HepG2 (cell line): ENCODE results near the gene ZNF75A. TPM values are rescaled to one million over a fixed set of nuclear protein-coding genes. Genes with fewer than 3 reads are reported as not detected.

ENCODE experiments used
- ATAC-seq: fragments of 200-7000 bp; cut with Tn5 transposase; 3 replicates; pipeline ENCODE4 v1.9.1; 2020; ENCODE audit warnings: mild to moderate bottlenecking, moderate library complexity
- BruUV-seq: library from RNA; stranded (reverse); fragments of 400-500 nt; replicated peaks from 2 replicates; lab custom pipeline; 2021; lab: Mats Ljungman, UMichigan
- CTCF ChIA-PET: fragments of 300-600 bp; formaldehyde crosslinking; extraction: SDS; loops from one replicate; lab custom pipeline; 2021; ENCODE audit warnings: low total read pairs, inconsistent platforms, low intra/inter-chr PET ratio; lab: Yijun Ruan, JAX
- POLR2A ChIA-PET: fragments of 350-600 bp; sonication (Branson Sonifier 250); formaldehyde crosslinking; loops from one replicate; lab custom pipeline; 2020; ENCODE audit warnings: antibody characterized with exemption, inconsistent platforms; lab: Yijun Ruan, JAX
- DNase-seq: peaks from one replicate; pipeline ENCODE4 v3.0.0-alpha.2; 2015; ENCODE audit warnings: low spot score
- FAIRE-seq: peaks from 3 replicates; lab custom pipeline; 2011; peaks lifted over from hg19 to GRCh38; lab: Jason Lieb, UNC
- H2AFZ ChIP-seq: one replicate; pipeline ENCODE4 v1.6.1; 2011; ENCODE audit warnings: low read length, inconsistent platforms
- H3K27ac ChIP-seq: fragments of 300-600 bp; 3 replicates; pipeline ENCODE4 v1.8.0; 2011; ENCODE audit warnings: mixed run types, mild to moderate bottlenecking, mixed read lengths, low read length, inconsistent platforms; ENCODE audit not compliant: insufficient read depth; ENCODE audit errors: extremely low read length
- H3K27me3 ChIP-seq, 2 experiments: fragments of 200-600 bp in 1 of 2; 2 replicates in 1 of 2; 3 replicates in 1 of 2; pipeline versions ENCODE4 v1.6.0 to v1.8.0; 2011; ENCODE audit warnings: low read length in 2 of 2, mild to moderate bottlenecking in 2 of 2, moderate library complexity in 2 of 2, inconsistent platforms in 1 of 2; ENCODE audit not compliant: insufficient read depth in 2 of 2, control insufficient read depth in 1 of 2
- H3K36me3 ChIP-seq, 2 experiments: fragments of 200-600 bp in 1 of 2; replicated peaks in 1 of 2; 2 replicates in 1 of 2; 3 replicates in 1 of 2; pipeline versions ENCODE4 v1.5.1 to v1.8.0; 2011; ENCODE audit warnings: low read length in 2 of 2, inconsistent platforms in 1 of 2; ENCODE audit not compliant: insufficient read depth in 2 of 2, control insufficient read depth in 1 of 2
- H3K4me1 ChIP-seq: 2 replicates; pipeline ENCODE4 v1.5.1; 2012; ENCODE audit warnings: low read length, inconsistent platforms; ENCODE audit not compliant: insufficient read depth
- H3K4me2 ChIP-seq: 2 replicates; pipeline ENCODE4 v1.6.0; 2011; ENCODE audit warnings: low read depth, low read length, inconsistent platforms
- H3K4me3 ChIP-seq, 3 experiments: fragments of 200-600 bp in 1 of 3; sonication (generic), shearing (Covaris generic) in 1 of 3; replicated peaks in 1 of 3; 2 replicates each; pipeline ENCODE4 v1.5.1; 2011 to 2016; ENCODE audit warnings: low read length in 3 of 3, inconsistent platforms in 2 of 3, low read depth in 2 of 3, mild to moderate bottlenecking in 2 of 3, control low read depth in 1 of 3, mixed read lengths in 1 of 3; ENCODE audit not compliant: insufficient read depth in 1 of 3
- H3K79me2 ChIP-seq: one replicate; pipeline ENCODE4 v1.6.1; 2011; ENCODE audit warnings: low read length, inconsistent platforms; ENCODE audit not compliant: insufficient read depth
- H3K9ac ChIP-seq: 2 replicates; pipeline ENCODE4 v1.6.0; 2011; ENCODE audit warnings: mild to moderate bottlenecking, low read depth, low read length, inconsistent platforms; ENCODE audit not compliant: insufficient read depth
- H3K9me3 ChIP-seq: 2 replicates; pipeline ENCODE4 v1.5.1; 2012; ENCODE audit warnings: mild to moderate bottlenecking, low read length
- H4K20me1 ChIP-seq: 2 replicates; pipeline ENCODE4 v1.6.0; 2011; ENCODE audit warnings: inconsistent platforms, mild to moderate bottlenecking, low read length, moderate library complexity; ENCODE audit not compliant: insufficient read depth
- ATF5 ChIP-seq: sonication (generic); formaldehyde crosslinking; IDR thresholded peaks from 2 replicates; pipeline ENCODE4 v1.4.0; 2020; ENCODE audit warnings: mild to moderate bottlenecking, low read depth, missing genetic modification reagents
- CEBPB ChIP-seq: IDR thresholded peaks from 2 replicates; pipeline ENCODE4 v1.6.1; 2011; ENCODE audit warnings: low read depth, low read length, improper control_type of control experiment, borderline replicate concordance
- FOXK1 ChIP-seq: sonication (generic); formaldehyde crosslinking; IDR thresholded peaks from 2 replicates; pipeline ENCODE4 v1.4.0; 2020; ENCODE audit warnings: low read depth, missing genetic modification reagents, borderline replicate concordance
- NR0B2 ChIP-seq: sonication (generic); formaldehyde crosslinking; IDR thresholded peaks from 2 replicates; pipeline ENCODE4 v1.4.0; 2020; ENCODE audit warnings: mild to moderate bottlenecking, missing genetic modification reagents
- PITX1 ChIP-seq: sonication (generic); formaldehyde crosslinking; IDR thresholded peaks from 2 replicates; pipeline ENCODE4 v1.5.1; 2020; ENCODE audit warnings: mild to moderate bottlenecking, missing genetic modification reagents
- RAD51 ChIP-seq: fragments of 450-650 bp; IDR thresholded peaks from 2 replicates; pipeline ENCODE4 v1.6.1; 2016; ENCODE audit warnings: borderline replicate concordance
- SMYD3 ChIP-seq: sonication (generic); formaldehyde crosslinking; IDR thresholded peaks from 2 replicates; pipeline ENCODE4 v1.8.1; 2023; ENCODE audit warnings: mild to moderate bottlenecking, missing genetic modification reagents
- ZNF503 ChIP-seq: sonication (generic); formaldehyde crosslinking; IDR thresholded peaks from 2 replicates; pipeline ENCODE4 v1.4.0; 2020; ENCODE audit warnings: missing genetic modification reagents
- ZNF792 ChIP-seq: IDR thresholded peaks from 2 replicates; pipeline ENCODE4 v1.6.1; 2016
- ZNF879 ChIP-seq: sonication (generic); formaldehyde crosslinking; IDR thresholded peaks from 2 replicates; pipeline ENCODE4 v1.8.1; 2023; ENCODE audit warnings: missing genetic modification reagents
- ZSCAN25 ChIP-seq: sonication (generic); formaldehyde crosslinking; IDR thresholded peaks from 2 replicates; pipeline ENCODE4 v1.8.0; 2022; ENCODE audit warnings: mild to moderate bottlenecking, missing genetic modification reagents
- WGBS: methylation state at CpG from one replicate; pipeline ENCODE4 v1.1.6; 2017; ENCODE audit warnings: low lambda C conversion rate; 5-methylcytosine and 5-hydroxymethylcytosine counted together
- in situ Hi-C: cut with HindIII; loops from 2 replicates; pipeline ENCODE4 v1.10.0; 2017; ENCODE audit warnings: low pct_unique_long_range_greater_than_20kb; ENCODE audit not compliant: extremely low pct_ligation_motif_present
- intact Hi-C: fragments of 100-400 bp; cut with micrococcal nuclease; formaldehyde crosslinking; loops from one replicate; pipeline ENCODE4 v1.10.0; 2022; ENCODE audit not compliant: unreplicated experiment
- polyA plus RNA-seq, 8 experiments: library from polyadenylated mRNA; depleted of rRNA in 3 of 8; stranded (reverse) in 7 of 8; unstranded in 1 of 8; fragments of >200 nt; fragmentation: Illumina TruSeq in 4 of 8; extraction: Trizol in 4 of 8; gene quantifications; 2 replicates each; pipeline versions ENCODE4 v1.2.1 to v1.2.3, GENCODE V29; 2011 to 2016; ENCODE audit warnings: low read depth in 4 of 8, missing spikeins in 1 of 8, mixed read lengths in 1 of 8; ENCODE audit not compliant: insufficient read depth in 1 of 8
- total RNA-seq, 5 experiments: library from RNA; depleted of rRNA; stranded (reverse); fragments of >200 nt; fragmentation: Illumina TruSeq; extraction: Trizol; gene quantifications; 2 replicates each; pipeline ENCODE4 v1.2.3, GENCODE V29; 2016; ENCODE audit warnings: low read depth in 1 of 5

The ZNF75A gene
- total and polyA plus RNA-seq, 2 of the 13 experiments (the other 11 are each of a cell fraction or from before 2014, with no cell fraction given), result 1.4 to 2.1 TPM

- TF ChIP-seq ZNF503 (CRISPR knock-in tag) (no peak), ZSCAN25 (CRISPR knock-in tag) (no peak), FOXK1 (no peak), PITX1 (CRISPR knock-in tag) (no peak), ZNF792 (CRISPR knock-in tag) (no peak), RAD51 (no peak), ATF5 (CRISPR knock-in tag) (no peak), SMYD3 (CRISPR knock-in tag) (no peak), NR0B2 (CRISPR knock-in tag) (no peak)
Measured at GRCh38 chr16:3311496-3311895, 6.2 kb downstream of the ZNF75A start (continued).

- 56% methylated on average over 3 of the region's 3 CpGs for whole genome bisulfite sequencing
- Histone ChIP-seq H3K4me2 (no peak overlapping the region), H3K79me2 (no peaks in the 10 kb centered on the region), H3K27me3 (no peaks in the 10 kb centered on the region)
- CTCF ChIA-PET, result no interaction called here
- DNase-seq, result no peak
- TF ChIP-seq CEBPB (peak; percentile 64), ZNF879 (CRISPR knock-in tag) (no peak)
- TF ChIP-seq, all 625 proteins: peak for 1
- Histone ChIP-seq H3K4me1 (peaks cover 16% of the 10 kb centered on the region), H2AFZ (no peak overlapping the region), H3K9ac (no peak overlapping the region), H3K9me3 (no peaks in the 10 kb centered on the region), H3K36me3 (no peaks in the 10 kb centered on the region), H4K20me1 (no peaks in the 10 kb centered on the region), H3K27ac (no peak overlapping the region), H3K4me3 (no peak overlapping the region)
- no peak for ATAC-seq
- POLR2A ChIA-PET, result interaction anchor here (0.9 kb wide), 1 partner anchor 47 kb away, joined by 3 read pairs; no protein-coding TSS in a partner anchor
- BruUV-seq, result no TSS peak
- FAIRE-seq, result no peak
- in situ Hi-C loops (no loop called here), intact Hi-C loops (no loop called here)
Measured at GRCh38 chr16:3317315-3317999, 12.2 kb downstream of the ZNF75A start.
